ENCODE data around the gene KAZN. TPM values are rescaled to one million over a fixed set of nuclear protein-coding genes. Genes with fewer than 3 reads are reported as not detected.

KAZN gene
- total and polyA plus RNA-seq, 12 donors = 1.1 to 6.5 (median 1.9) TPM

DNA sequence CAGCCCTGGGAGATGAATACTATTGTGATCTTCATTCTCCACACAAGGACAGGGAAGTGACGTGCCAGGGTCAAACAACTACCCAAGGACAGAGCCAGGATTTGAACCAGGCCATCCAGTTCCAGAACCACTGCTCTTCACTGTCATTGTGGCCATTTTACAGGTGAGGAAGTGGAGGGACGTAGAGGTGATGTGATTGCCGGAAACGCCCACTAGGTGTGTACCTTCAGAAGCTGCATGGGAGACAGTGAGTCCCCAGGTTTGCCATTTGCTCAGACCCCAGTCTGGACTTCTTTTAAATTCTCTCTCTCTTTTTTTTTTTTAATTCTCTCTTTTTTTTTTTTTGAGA, 347.5 kb downstream of the KAZN start:
- H3K4me1 ChIP-seq = peaks cover 11 to 55% (median 41%) of the 10 kb centered on the region in 9 donors
- H3K27me3 ChIP-seq = no peaks in the 10 kb centered on the region
- peak overlapping the region in 4 of 10 donors; percentile 16 to 42 (median 28) for H3K4me3 ChIP-seq
- TF ChIP-seq, protein P1, sequence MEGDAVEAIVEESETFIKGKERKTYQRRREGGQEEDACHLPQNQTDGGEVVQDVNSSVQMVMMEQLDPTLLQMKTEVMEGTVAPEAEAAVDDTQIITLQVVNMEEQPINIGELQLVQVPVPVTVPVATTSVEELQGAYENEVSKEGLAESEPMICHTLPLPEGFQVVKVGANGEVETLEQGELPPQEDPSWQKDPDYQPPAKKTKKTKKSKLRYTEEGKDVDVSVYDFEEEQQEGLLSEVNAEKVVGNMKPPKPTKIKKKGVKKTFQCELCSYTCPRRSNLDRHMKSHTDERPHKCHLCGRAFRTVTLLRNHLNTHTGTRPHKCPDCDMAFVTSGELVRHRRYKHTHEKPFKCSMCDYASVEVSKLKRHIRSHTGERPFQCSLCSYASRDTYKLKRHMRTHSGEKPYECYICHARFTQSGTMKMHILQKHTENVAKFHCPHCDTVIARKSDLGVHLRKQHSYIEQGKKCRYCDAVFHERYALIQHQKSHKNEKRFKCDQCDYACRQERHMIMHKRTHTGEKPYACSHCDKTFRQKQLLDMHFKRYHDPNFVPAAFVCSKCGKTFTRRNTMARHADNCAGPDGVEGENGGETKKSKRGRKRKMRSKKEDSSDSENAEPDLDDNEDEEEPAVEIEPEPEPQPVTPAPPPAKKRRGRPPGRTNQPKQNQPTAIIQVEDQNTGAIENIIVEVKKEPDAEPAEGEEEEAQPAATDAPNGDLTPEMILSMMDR (IDR thresholded peaks at IDR 0.05) = no peak
- no peaks in the 10 kb centered on the region for H3K9me3 ChIP-seq
- H3K36me3 ChIP-seq = no peaks in the 10 kb centered on the region
- H3K27ac ChIP-seq = peak overlapping the region; percentile 31 to 94 (median 78)
- peak in 1 of 8 donors; percentile 5 for ATAC-seq
- 58 to 81% methylated on average over 4 of the region's 4 CpGs for WGBS, 2 donors
- DNase-seq = no peak
- intact Hi-C loops (cut with DNase I) = no loop called here

DNA sequence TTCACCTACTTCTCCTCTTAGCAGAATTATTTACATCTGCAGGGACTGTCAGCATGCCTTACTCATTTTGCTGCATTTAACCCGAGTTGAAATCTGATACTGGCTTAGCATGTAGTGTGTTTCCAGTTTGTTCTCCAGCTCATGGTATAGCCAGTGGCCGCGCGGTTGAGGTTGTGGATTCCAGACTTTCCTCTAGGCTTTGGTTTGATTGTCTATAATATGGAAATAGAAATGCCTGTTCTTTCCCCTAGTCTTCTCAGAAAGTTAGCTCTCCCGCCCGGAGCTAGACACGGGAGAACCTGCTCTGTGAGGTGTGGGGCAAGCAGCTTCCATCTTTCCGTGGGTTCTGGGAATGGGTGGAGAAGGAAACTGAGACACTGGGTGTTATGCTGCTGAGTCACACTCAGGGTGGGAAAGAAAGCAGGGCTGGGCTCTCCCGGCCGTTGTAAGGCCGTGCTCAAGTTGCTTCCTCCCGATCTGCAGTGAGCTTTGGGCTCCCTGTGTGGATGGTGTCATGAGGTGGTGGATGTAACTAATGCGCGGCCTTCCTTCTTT, 348.3 kb downstream of the KAZN start:
- ATAC-seq (peak in 4 of 8 donors; percentile 22 to 66 (median 27)), DNase-seq (no peak)
- Histone ChIP-seq H3K27me3 (no peaks in the 10 kb centered on the region), H3K36me3 (no peaks in the 10 kb centered on the region), H3K9me3 (no peaks in the 10 kb centered on the region), H3K27ac (peak overlapping the region in 5 of 10 donors; percentile 72 to 94 (median 80)), H3K4me3 (no peak overlapping the region), H3K4me1 (peaks cover 11 to 53% (median 41%) of the 10 kb centered on the region in 9 donors)
- intact Hi-C loops (cut with DNase I) = no loop called here
- TF ChIP-seq, protein P1 (IDR thresholded peaks at IDR 0.05) = no peak
- 76 to 81% methylated on average over 14 of the region's 14 CpGs for WGBS, 2 donors

DNA sequence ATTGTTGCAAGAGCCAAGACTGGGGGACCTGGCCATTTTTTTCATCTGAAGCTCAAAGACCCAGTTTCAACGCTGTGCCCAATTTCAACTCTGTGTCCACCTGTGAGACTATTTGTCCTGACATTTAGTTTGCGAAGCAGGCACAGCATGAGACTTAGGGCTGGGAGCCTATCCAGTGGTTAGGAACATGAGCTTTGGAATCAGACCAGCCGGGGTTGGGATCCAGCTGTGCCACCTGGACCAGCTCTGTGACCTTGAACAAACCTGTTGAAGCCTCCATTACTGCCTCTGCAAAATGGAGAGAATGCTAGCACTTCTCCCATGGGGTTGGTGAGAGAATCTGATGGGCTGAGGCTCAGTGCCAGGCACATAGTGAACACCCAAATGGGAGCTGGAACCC, 348.9 kb downstream of the KAZN start:
- no peaks in the 10 kb centered on the region for H3K9me3 ChIP-seq
- TF ChIP-seq, protein P1 (IDR thresholded peaks at IDR 0.05) = no peak
- no peak for DNase-seq
- H3K4me3 ChIP-seq = no peak overlapping the region
- H3K27ac ChIP-seq = peak overlapping the region in 1 of 10 donors; percentile 72
- H3K4me1 ChIP-seq = peaks cover 11 to 49% (median 37%) of the 10 kb centered on the region in 9 donors
- 89 to 100% methylated on average over 3 of the region's 3 CpGs for WGBS, 2 donors
- no peaks in the 10 kb centered on the region for H3K36me3 ChIP-seq
- H3K27me3 ChIP-seq = no peaks in the 10 kb centered on the region
- intact Hi-C loops (cut with DNase I) = no loop called here
- ATAC-seq = no peak

DNA sequence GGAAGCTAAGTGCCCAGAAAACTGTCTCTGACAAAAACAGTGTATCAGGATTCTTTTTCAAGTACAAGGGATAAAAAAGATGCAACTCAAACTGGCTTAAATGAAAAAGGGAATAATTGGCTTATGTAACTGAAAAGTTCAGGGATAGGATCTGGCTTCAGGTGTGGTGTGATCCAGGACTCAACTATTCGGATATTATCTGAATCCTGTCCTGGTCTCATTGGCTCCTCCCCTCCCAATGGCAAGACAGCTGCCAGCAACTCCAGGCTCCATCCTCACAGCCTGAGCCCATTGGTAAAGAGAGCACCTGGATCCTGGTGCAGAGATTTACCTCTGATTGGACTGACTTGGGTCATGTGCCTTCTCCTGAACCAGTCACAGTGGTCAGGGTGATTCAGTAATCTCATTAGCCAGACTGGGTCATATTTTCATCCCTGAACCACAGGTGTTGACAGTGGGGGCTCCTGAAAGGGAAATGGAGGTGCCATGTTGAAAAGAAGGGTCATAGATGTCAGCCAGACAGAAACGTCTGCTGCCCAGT, 349.7 kb downstream of the KAZN start:
- TF ChIP-seq, protein P1 (IDR thresholded peaks at IDR 0.05) = no peak
- peaks cover 11 to 43% (median 31%) of the 10 kb centered on the region in 9 donors for H3K4me1 ChIP-seq
- no peak for ATAC-seq

More for the DNA sequence above, 349.7 kb downstream of the KAZN start:
- H3K27ac ChIP-seq = no peak overlapping the region
- H3K9me3 ChIP-seq = no peaks in the 10 kb centered on the region
- H3K36me3 ChIP-seq = no peaks in the 10 kb centered on the region
- WGBS, 2 donors = 88 to 91% methylated on average over 2 of the region's 2 CpGs
- intact Hi-C loops (cut with DNase I) = no loop called here
- H3K27me3 ChIP-seq = no peaks in the 10 kb centered on the region
- H3K4me3 ChIP-seq = no peak overlapping the region
- DNase-seq = no peak
